ENCODE measurements around the gene CENPS. TPM values are rescaled to one million over a fixed set of nuclear protein-coding genes. Genes with fewer than 3 reads are reported as not detected.
"Not testable (repeated sequence)": the region's sequence is repeated elsewhere in the genome, so short reads cannot be mapped to it uniquely, and the experiment has no call there.

CENPS gene
- total RNA-seq, 1 experiment from 2014 or later: 28.5 TPM

DNA sequence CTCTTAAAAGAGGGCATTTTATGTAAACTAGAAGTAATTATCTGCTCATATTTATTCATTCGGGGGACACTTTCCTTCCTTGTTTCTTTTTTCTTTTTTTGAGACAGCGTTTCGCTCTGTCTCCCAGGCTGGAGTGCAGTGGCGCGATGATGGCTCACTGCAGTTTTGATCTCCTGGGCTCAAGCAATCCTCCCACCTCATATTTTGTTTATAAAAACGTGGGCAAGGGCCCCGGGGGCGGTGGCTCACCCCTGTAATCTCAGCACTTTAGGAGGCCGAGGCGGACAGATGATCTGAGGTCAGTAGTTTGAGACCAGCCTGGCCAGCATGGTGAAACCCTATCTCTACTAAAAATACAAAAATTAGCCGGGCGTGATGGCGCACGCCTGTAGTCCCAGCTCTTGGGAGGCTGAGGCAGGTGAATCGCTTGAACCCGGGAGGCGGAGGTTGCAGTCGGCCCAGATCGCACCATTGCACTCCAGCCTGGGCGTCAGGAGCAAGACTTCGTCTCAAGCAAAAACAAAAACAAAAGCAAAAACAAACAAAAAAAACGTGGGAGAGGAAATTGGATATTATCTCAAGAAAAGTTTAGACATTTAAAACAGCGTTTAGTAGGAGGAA lies 43.0 kb downstream of the CENPS start:
- peak overlapping the region; percentile 84; the same call in 1 of the 2 replicates for H3K4me2 ChIP-seq
- 0 out of 2 replicates have a peak overlapping the region, but pooled peaks have one; percentile 64 for H3K4me3 ChIP-seq
- ChIA-PET CTCF (interaction anchor here (0.5 to 0.6 kb wide), 2 partner anchors 44 to 1173 kb away, joined by 3 to 12 read pairs; no protein-coding TSS in a partner anchor), POLR2A (ENCODE audit: unreplicated experiment) (interaction anchor here (0.7 kb wide), 1 partner anchor 261 kb away, joined by 5 read pairs; no protein-coding TSS in a partner anchor)
- H3K4me1 ChIP-seq (replicated peaks; ENCODE audit: insufficient read depth): peaks cover 19% of the 10 kb centered on the region
- no peaks in the 10 kb centered on the region for H3K9me2 ChIP-seq (ENCODE audit: insufficient read depth)
- no peak overlapping the region for H3K27ac ChIP-seq
- no peak overlapping the region; the same call in 1 of the 2 replicates for H2AFZ ChIP-seq
- no peak for DNase-seq
- peaks cover 4% of the 10 kb centered on the region; the same call in 1 of the 2 replicates for H4K20me1 ChIP-seq (ENCODE audit: insufficient read depth)
- TF ChIP-seq, protein P1, sequence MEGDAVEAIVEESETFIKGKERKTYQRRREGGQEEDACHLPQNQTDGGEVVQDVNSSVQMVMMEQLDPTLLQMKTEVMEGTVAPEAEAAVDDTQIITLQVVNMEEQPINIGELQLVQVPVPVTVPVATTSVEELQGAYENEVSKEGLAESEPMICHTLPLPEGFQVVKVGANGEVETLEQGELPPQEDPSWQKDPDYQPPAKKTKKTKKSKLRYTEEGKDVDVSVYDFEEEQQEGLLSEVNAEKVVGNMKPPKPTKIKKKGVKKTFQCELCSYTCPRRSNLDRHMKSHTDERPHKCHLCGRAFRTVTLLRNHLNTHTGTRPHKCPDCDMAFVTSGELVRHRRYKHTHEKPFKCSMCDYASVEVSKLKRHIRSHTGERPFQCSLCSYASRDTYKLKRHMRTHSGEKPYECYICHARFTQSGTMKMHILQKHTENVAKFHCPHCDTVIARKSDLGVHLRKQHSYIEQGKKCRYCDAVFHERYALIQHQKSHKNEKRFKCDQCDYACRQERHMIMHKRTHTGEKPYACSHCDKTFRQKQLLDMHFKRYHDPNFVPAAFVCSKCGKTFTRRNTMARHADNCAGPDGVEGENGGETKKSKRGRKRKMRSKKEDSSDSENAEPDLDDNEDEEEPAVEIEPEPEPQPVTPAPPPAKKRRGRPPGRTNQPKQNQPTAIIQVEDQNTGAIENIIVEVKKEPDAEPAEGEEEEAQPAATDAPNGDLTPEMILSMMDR (conservative IDR thresholded peaks at IDR 0.05): no peak
- no peak for TF ChIP-seq EZH2 (IDR thresholded peaks at IDR 0.05; ENCODE audit: low read depth)
- no TSS peak for BruUV-seq (replicated peaks)
- H3K79me2 ChIP-seq (ENCODE audit: low read depth): peaks cover 44% of the 10 kb centered on the region
- H3K9me3 ChIP-seq (ENCODE audit: insufficient read depth, low read depth): no peaks in the 10 kb centered on the region
- peaks cover 12% of the 10 kb centered on the region; the same call in 1 of the 2 replicates for H3F3A ChIP-seq (ENCODE audit: insufficient read depth, low read depth)
- H3K36me3 ChIP-seq (ENCODE audit: low read depth): no peaks in the 10 kb centered on the region
- intact Hi-C loops (cut with micrococcal nuclease; ENCODE audit: unreplicated experiment): no loop called here
- no peaks in the 10 kb centered on the region for H3K27me3 ChIP-seq (ENCODE audit: insufficient read depth, low read depth)

GRCh38 chr1:10474309-10474612 lies 44.0 kb downstream of the CENPS start:
- Histone ChIP-seq H3F3A (ENCODE audit: insufficient read depth, low read depth) (peaks cover 12% of the 10 kb centered on the region; the same call in 1 of the 2 replicates), H2AFZ (peak overlapping the region; percentile 47), H3K4me3 (peak overlapping the region; percentile 80; the same call in 1 of the 2 replicates), H3K4me2 (peak overlapping the region; percentile 78), H3K4me1 (replicated peaks; ENCODE audit: insufficient read depth) (peaks cover 19% of the 10 kb centered on the region), H3K79me2 (ENCODE audit: low read depth) (peaks cover 51% of the 10 kb centered on the region)
- POLR2A ChIA-PET (ENCODE audit: unreplicated experiment); H3K9me2 ChIP-seq (ENCODE audit: insufficient read depth); H3K27ac ChIP-seq; DNase-seq; H4K20me1 ChIP-seq (ENCODE audit: insufficient read depth); BruUV-seq (replicated peaks); H3K9me3 ChIP-seq (ENCODE audit: insufficient read depth, low read depth); H3K27me3 ChIP-seq (ENCODE audit: insufficient read depth, low read depth); H3K36me3 ChIP-seq (ENCODE audit: low read depth): not testable (repeated sequence)
- intact Hi-C loops (cut with micrococcal nuclease; ENCODE audit: unreplicated experiment): loop anchor here (2.0 kb wide), 1 partner anchor 43 kb away; the partner anchor contains the start of gene CENPS
- CTCF ChIA-PET: interaction anchor here (0.5 kb wide), 1 partner anchor 463 kb away, joined by 8 read pairs; no protein-coding TSS in a partner anchor

DNA sequence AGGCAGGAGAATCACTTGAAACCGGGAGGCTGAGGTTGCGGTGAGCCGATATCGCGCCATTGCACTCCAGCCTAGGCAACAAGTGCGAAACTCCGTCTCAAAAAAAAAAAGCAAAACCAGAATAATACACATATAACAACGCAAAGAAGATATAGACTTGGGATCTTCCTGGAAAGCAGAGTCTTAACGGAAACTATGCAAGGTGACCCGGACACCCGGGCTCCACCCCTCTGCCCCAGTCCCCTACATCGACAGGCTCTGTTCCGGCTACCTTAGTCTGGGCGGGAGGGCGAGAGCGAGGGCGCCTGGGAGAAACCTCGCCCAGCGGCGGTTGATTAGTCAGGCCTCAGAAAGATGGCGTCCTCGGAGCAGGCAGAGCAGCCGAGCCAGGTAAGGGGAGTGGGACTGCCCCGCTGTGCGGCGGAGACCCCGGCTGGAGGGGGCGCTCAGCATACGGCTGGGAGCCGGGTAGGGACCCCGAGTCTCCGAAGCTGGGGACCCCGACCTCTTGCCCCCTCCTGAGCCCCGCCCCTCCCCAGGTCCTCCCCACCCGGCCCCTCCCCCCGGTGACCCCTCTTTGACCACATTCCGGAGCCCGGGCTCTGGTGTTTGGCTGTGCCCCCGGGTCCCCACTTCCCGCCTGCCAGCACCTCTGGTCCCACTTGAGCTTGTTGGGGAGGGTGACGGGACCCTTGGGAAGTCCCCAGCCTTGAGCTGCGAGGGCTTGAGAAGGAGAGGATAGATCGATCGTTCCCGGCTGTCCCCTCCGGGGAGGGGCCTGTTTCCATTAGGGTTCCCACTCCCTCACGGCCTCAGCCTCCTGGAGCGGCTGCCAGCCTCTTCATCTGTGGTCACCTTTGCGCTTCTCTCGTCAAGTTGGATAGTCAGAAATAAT lies 44.6 kb downstream of the CENPS start, which contains the start of gene PEX14:
TSS of gene PEX14 (plus strand) at position 338 of the 895 bp plus-strand sequence. CDS start at position 355, 17 bp downstream.
- Histone ChIP-seq H3K4me3 (peak within 1 kb of the TSS; percentile 80), H3K79me2 (ENCODE audit: low read depth) (peaks cover 56% of the 10 kb centered on the region), H3K9me3 (ENCODE audit: insufficient read depth, low read depth) (no peaks in the 10 kb centered on the region), H2AFZ (peak within 1 kb of the TSS; percentile 47), H3K27me3 (ENCODE audit: insufficient read depth, low read depth) (no peaks in the 10 kb centered on the region), H3F3A (ENCODE audit: insufficient read depth, low read depth) (peaks cover 12% of the 10 kb centered on the region; the same call in 1 of the 2 replicates), H3K9me2 (ENCODE audit: insufficient read depth) (no peaks in the 10 kb centered on the region), H3K4me2 (peak within 1 kb of the TSS; percentile 78), H3K4me1 (replicated peaks; ENCODE audit: insufficient read depth) (peaks cover 19% of the 10 kb centered on the region), H3K36me3 (ENCODE audit: low read depth) (no peaks in the 10 kb centered on the region), H4K20me1 (ENCODE audit: insufficient read depth) (peaks cover 4% of the 10 kb centered on the region; the same call in 1 of the 2 replicates), H3K27ac (peak within 1 kb of the TSS; percentile 24; the same call in 1 of the 2 replicates)
- no peak for TF ChIP-seq EZH2 (IDR thresholded peaks at IDR 0.05; ENCODE audit: low read depth)
- TF ChIP-seq, protein P1 (conservative IDR thresholded peaks at IDR 0.05): no peak
- no TSS peak for BruUV-seq (replicated peaks)
- CTCF ChIA-PET: no interaction called here
- POLR2A ChIA-PET (ENCODE audit: unreplicated experiment): no interaction called here
- intact Hi-C loops (cut with micrococcal nuclease; ENCODE audit: unreplicated experiment): loop anchor here (2.0 kb wide), 1 partner anchor 44 kb away; the partner anchor contains the start of gene CENPS
- DNase-seq: peak; percentile 72 to 85
